A549 (cell line): ENCODE results near the gene PLAAT2. TPM values are rescaled to one million over a fixed set of nuclear protein-coding genes. Genes with fewer than 3 reads are reported as not detected.

Experiments
- ATAC-seq, 2 experiments: fragments of 200-7000 bp in 1 of 2; fragments of >200 bp in 1 of 2; cut with Nextera tagmentation in 1 of 2; cut with Tn5 transposase in 1 of 2; 3 replicates each; pipeline versions ENCODE4 v1.8.0 to v1.9.1; 2018 to 2020; ENCODE audit warnings: mild to moderate bottlenecking in 1 of 2, moderate library complexity in 1 of 2
- CTCF ChIA-PET: fragments of 300-600 bp; sonication (Branson Sonifier 250); formaldehyde crosslinking; extraction: SDS; loops from one replicate; lab custom pipeline; 2021; ENCODE audit warnings: antibody characterized with exemption, inconsistent platforms; lab: Yijun Ruan, JAX
- POLR2A ChIA-PET: fragments of 350-600 bp; formaldehyde crosslinking; extraction: SDS; loops from one replicate; lab custom pipeline; 2021; ENCODE audit warnings: antibody characterized with exemption, inconsistent platforms; lab: Yijun Ruan, JAX
- DNase-seq, 2 experiments: peaks; one replicate each; pipeline versions ENCODE4 v3.0.0 to v3.0.0-alpha.2; 2011 to 2016; ENCODE audit warnings: low read depth in 1 of 2, low spot score in 1 of 2
- FAIRE-seq: peaks from 2 replicates; lab custom pipeline; 2011; peaks lifted over from hg19 to GRCh38; lab: Jason Lieb, UNC
- H3K27ac ChIP-seq, 2 experiments: fragments of >200 bp; sonication (Bioruptor Twin); formaldehyde crosslinking; 3 replicates each; pipeline ENCODE4 v1.5.1; 2016 to 2017
- H3K4me1 ChIP-seq: fragments of >200 bp; sonication (Bioruptor Twin); formaldehyde crosslinking; 3 replicates; pipeline ENCODE4 v1.6.1; 2016
- H3K4me2 ChIP-seq: fragments of >200 bp; sonication (Bioruptor Twin); formaldehyde crosslinking; 3 replicates; pipeline ENCODE4 v1.6.1; 2016
- H3K4me3 ChIP-seq: fragments of >200 bp; sonication (Bioruptor Twin); formaldehyde crosslinking; 3 replicates; pipeline ENCODE4 v1.5.1; 2016
- H3K9me3 ChIP-seq: fragments of >200 bp; sonication (Bioruptor Twin); formaldehyde crosslinking; 3 replicates; pipeline ENCODE4 v1.6.1; 2016
- ATOH8 ChIP-seq: fragments of 250-450 bp; sonication (Bioruptor Pico); IDR thresholded peaks from 2 replicates; pipeline ENCODE4 v1.5.0; 2020; ENCODE audit warnings: low read depth, mild to moderate bottlenecking, moderate library complexity
- CEBPB ChIP-seq, 2 experiments: fragments of >200 bp in 1 of 2; sonication (Bioruptor Twin) in 1 of 2; formaldehyde crosslinking in 1 of 2; IDR thresholded peaks; 2 replicates each; pipeline ENCODE4 v1.6.1; 2012 to 2016
- CHD2 ChIP-seq: fragments of 150-350 bp; IDR thresholded peaks from 2 replicates; pipeline ENCODE4 v1.6.1; 2014; ENCODE audit warnings: low read length; ENCODE audit not compliant: partially characterized antibody
- CHD4 ChIP-seq: fragments of 200-600 bp; sonication (generic); IDR thresholded peaks from 2 replicates; pipeline ENCODE4 v1.6.1; 2016; ENCODE audit warnings: antibody characterized with exemption, mild to moderate bottlenecking, borderline replicate concordance
- EHF ChIP-seq: fragments of 250-450 bp; sonication (Bioruptor Pico); IDR thresholded peaks from 2 replicates; pipeline ENCODE4 v1.5.0; 2020; ENCODE audit warnings: mild to moderate bottlenecking
- ESRRA ChIP-seq: fragments of 150-350 bp; IDR thresholded peaks from 2 replicates; pipeline ENCODE4 v1.6.1; 2014; ENCODE audit warnings: mild to moderate bottlenecking, low read length, borderline replicate concordance
- FOSL2 ChIP-seq, 2 experiments: fragments of 450-650 bp in 1 of 2; fragments of >200 bp in 1 of 2; sonication (Bioruptor Twin) in 1 of 2; formaldehyde crosslinking; IDR thresholded peaks; 2 replicates each; pipeline versions ENCODE4 v1.5.0 to v1.6.1; 2016 to 2020; ENCODE audit warnings: mild to moderate bottlenecking in 1 of 2, moderate library complexity in 1 of 2
- HEYL ChIP-seq: fragments of 250-450 bp; sonication (Bioruptor Pico); IDR thresholded peaks from 2 replicates; pipeline ENCODE4 v1.8.0; 2021; ENCODE audit warnings: mild to moderate bottlenecking, moderate library complexity
- HMGXB4 ChIP-seq: fragments of 250-450 bp; sonication (Bioruptor Pico); IDR thresholded peaks from 2 replicates; pipeline ENCODE4 v1.5.0; 2021; ENCODE audit warnings: mild to moderate bottlenecking, moderate library complexity, borderline replicate concordance
- HOXA7 ChIP-seq: fragments of 250-450 bp; sonication (Bioruptor Pico); IDR thresholded peaks from 2 replicates; pipeline ENCODE4 v1.5.0; 2020; ENCODE audit warnings: mild to moderate bottlenecking, moderate library complexity
- JUNB ChIP-seq: fragments of >200 bp; sonication (Bioruptor Twin); formaldehyde crosslinking; IDR thresholded peaks from 2 replicates; pipeline ENCODE4 v1.6.1; 2016
- KDM5A ChIP-seq: fragments of 200-600 bp; sonication (generic); IDR thresholded peaks from 2 replicates; pipeline ENCODE4 v1.6.1; 2016; ENCODE audit warnings: antibody characterized with exemption, mild to moderate bottlenecking
- NFE2L2 ChIP-seq: fragments of 150-350 bp; conservative IDR thresholded peaks from 2 replicates; pipeline ENCODE4 v1.6.1; 2014; ENCODE audit warnings: low read length
- NR3C1 ChIP-seq: fragments of >200 bp; sonication (Bioruptor Twin); formaldehyde crosslinking; IDR thresholded peaks from 3 replicates; pipeline ENCODE4 v1.6.1; 2017
- PBX3 ChIP-seq: IDR thresholded peaks from 2 replicates; pipeline ENCODE4 v1.6.1; 2012
- PHF8 ChIP-seq: fragments of 200-600 bp; sonication (generic); IDR thresholded peaks from 2 replicates; pipeline ENCODE4 v1.6.1; 2016; ENCODE audit warnings: low read depth, mild to moderate bottlenecking, antibody characterized with exemption, moderate library complexity, borderline replicate concordance
- POLR2A ChIP-seq: IDR thresholded peaks from 2 replicates; pipeline ENCODE4 v1.6.1; 2012; ENCODE audit warnings: mild to moderate bottlenecking, low read length
- RAD21 ChIP-seq, 2 experiments: fragments of >200 bp in 1 of 2; sonication (Bioruptor Twin) in 1 of 2; formaldehyde crosslinking in 1 of 2; IDR thresholded peaks in 1 of 2; conservative IDR thresholded peaks in 1 of 2; 2 replicates in 1 of 2; 3 replicates in 1 of 2; pipeline ENCODE4 v1.6.1; 2012 to 2018; ENCODE audit warnings: inconsistent platforms in 1 of 2
- RNF2 ChIP-seq: fragments of 200-600 bp; sonication (generic); IDR thresholded peaks from 2 replicates; pipeline ENCODE4 v1.6.1; 2016; ENCODE audit warnings: low read depth, mild to moderate bottlenecking, antibody characterized with exemption, moderate library complexity, borderline replicate concordance
- SREBF2 ChIP-seq: fragments of 450-650 bp; IDR thresholded peaks from 2 replicates; pipeline ENCODE4 v1.6.1; 2014; ENCODE audit warnings: mild to moderate bottlenecking, moderate library complexity
- TP53 ChIP-seq: fragments of 250-450 bp; sonication (Bioruptor Pico); IDR thresholded peaks from 2 replicates; pipeline ENCODE4 v1.5.0; 2021; ENCODE audit warnings: mild to moderate bottlenecking, moderate library complexity
- ZC3H11A ChIP-seq: fragments of 450-650 bp; IDR thresholded peaks from 2 replicates; pipeline ENCODE4 v1.6.1; 2014; ENCODE audit warnings: antibody characterized with exemption, mild to moderate bottlenecking
- ZFP36 ChIP-seq: fragments of 450-650 bp; IDR thresholded peaks from 2 replicates; pipeline ENCODE4 v1.6.1; 2014; ENCODE audit warnings: borderline replicate concordance; ENCODE audit not compliant: partially characterized antibody
- WGBS: methylation state at CpG from one replicate; pipeline ENCODE4 v1.1.6; 2017; ENCODE audit errors: missing lambda C conversion rate; 5-methylcytosine and 5-hydroxymethylcytosine counted together
- polyA plus RNA-seq, 4 experiments: library from polyadenylated mRNA; depleted of rRNA in 3 of 4; stranded (reverse); fragments of >200 nt; fragmentation: RNase III in 1 of 4; extraction: RNeasy Plus Mini Kit Qiagen cat#74134 plus additional on column Dnase treatment in 1 of 4; gene quantifications; 2 replicates in 3 of 4; 3 replicates in 1 of 4; pipeline ENCODE4 v1.2.3, GENCODE V29; 2011 to 2017
- TF ChIP-seq, protein P1 (sequence below): IDR thresholded peaks from 2 replicates; pipeline ENCODE4 v1.6.1; 2012
- TF ChIP-seq, protein P2 (sequence below): fragments of 450-650 bp; IDR thresholded peaks from 2 replicates; pipeline ENCODE4 v1.6.1; 2014; ENCODE audit warnings: antibody characterized with exemption
- TF ChIP-seq, protein P3 (sequence below): fragments of >200 bp; sonication (Bioruptor Twin); formaldehyde crosslinking; IDR thresholded peaks from 2 replicates; pipeline ENCODE4 v1.6.1; 2016
- TF ChIP-seq, protein P4 (sequence below): fragments of >200 bp; sonication (Bioruptor Twin); formaldehyde crosslinking; IDR thresholded peaks from 3 replicates; pipeline ENCODE4 v1.6.1; 2016

The PLAAT2 gene
- polyA plus RNA-seq, 2 of the 4 experiments (the other 2 are of a cell fraction): 0.26 to 0.57 TPM

DNA sequence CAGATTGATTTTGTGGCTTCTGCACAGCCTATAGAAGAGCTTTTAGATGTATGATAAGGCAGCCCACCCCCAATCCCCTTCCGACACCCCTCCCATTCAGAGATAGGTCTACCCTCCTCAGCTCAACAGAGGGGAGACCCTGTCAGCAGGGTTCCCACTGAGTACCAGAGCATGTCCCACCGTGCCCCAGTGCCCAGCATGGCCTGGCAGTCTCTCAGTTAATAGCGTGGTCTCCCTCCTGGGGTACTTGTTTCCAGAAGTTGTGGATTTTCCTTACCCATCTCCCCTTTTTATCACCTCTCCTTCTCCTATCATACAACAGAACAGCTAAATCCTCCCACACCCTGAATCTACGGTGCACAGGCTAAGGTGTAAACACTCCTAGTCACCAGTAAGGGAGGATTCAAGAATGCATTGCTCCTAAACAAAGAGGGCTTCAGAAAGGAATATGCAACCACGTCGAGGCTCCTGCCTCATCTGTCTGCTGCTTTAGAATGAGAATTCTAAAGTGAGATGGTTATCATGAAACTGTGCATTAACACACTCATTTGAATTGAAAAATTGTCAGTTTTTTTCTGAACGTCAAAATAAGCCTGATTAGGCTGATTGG lies 6.7 kb downstream of the PLAAT2 start (continued):
- TF ChIP-seq FOSL2 (IDR thresholded peaks at IDR 0.05) (no peak), FOSL2 (CRISPR knock-in tag; IDR thresholded peaks at IDR 0.05) (no peak), CHD4 (no peak)

DNA sequence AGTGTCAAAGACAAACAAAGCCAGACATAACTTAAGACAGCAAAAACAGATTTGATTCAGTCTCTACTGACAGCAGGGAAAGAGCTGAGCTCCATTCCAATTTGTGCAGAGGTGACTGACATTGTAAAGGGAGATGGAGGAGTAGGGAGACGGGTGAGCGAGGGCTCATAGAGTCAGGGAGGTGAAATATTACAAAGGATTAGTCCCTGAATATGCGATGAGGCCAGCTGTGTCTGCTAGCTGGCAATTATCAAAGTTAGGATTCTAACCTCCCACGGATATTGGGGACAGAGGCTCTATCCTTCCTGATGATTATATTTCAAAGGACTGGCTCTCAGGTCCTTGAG lies 8.3 kb downstream of the PLAAT2 start:
- Histone ChIP-seq H3K4me2 (no peak overlapping the region), H3K9me3 (no peaks in the 10 kb centered on the region), H3K4me1 (no peaks in the 10 kb centered on the region), H3K27ac (no peak overlapping the region), H3K4me3 (no peak overlapping the region)
- no peak for FAIRE-seq
- no peak for TF ChIP-seq EHF
- no peak for DNase-seq
- ATAC-seq: no peak
- ChIA-PET CTCF (no interaction called here), POLR2A (no interaction called here)
- 78% methylated on average over 4 of the region's 4 CpGs for WGBS

DNA sequence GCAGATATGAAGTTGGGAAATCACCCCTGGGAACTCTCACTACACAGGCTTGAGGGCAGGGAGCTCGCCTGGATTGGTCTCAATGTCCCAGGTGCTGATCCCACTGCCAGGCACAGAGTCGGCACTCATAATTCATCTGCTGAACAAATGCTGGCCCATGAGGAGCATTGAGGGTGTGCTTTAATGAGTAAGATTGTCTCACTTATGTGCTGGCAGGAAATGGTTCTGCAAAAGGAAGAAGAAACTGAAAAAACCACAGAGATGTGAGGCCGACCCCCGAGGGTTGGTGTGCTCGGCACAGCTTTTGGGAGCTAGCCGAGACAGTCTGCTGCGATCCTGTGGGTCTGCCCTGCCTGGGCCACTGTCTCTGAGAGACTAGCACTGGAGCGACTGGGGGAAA lies 9.4 kb downstream of the PLAAT2 start:
- Histone ChIP-seq H3K9me3 (no peaks in the 10 kb centered on the region), H3K27ac (no peak overlapping the region)
- ATAC-seq: no peak
- TF ChIP-seq NR3C1 (no peak), KDM5A (no peak), NFE2L2 (no peak), HOXA7 (CRISPR knock-in tag) (no peak), SREBF2 (no peak), ATOH8 (CRISPR knock-in tag) (no peak), PHF8 (no peak), POLR2A (no peak), ZC3H11A (no peak), ZFP36 (no peak), HEYL (CRISPR knock-in tag) (no peak), FOSL2 (IDR thresholded peaks at IDR 0.05) (no peak), FOSL2 (CRISPR knock-in tag; IDR thresholded peaks at IDR 0.05) (no peak), EHF (no peak)
- TF ChIP-seq, protein P1, sequence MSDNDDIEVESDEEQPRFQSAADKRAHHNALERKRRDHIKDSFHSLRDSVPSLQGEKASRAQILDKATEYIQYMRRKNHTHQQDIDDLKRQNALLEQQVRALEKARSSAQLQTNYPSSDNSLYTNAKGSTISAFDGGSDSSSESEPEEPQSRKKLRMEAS: no peak
- TF ChIP-seq, protein P2, sequence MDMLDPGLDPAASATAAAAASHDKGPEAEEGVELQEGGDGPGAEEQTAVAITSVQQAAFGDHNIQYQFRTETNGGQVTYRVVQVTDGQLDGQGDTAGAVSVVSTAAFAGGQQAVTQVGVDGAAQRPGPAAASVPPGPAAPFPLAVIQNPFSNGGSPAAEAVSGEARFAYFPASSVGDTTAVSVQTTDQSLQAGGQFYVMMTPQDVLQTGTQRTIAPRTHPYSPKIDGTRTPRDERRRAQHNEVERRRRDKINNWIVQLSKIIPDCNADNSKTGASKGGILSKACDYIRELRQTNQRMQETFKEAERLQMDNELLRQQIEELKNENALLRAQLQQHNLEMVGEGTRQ: no peak
- TF ChIP-seq, protein P3, sequence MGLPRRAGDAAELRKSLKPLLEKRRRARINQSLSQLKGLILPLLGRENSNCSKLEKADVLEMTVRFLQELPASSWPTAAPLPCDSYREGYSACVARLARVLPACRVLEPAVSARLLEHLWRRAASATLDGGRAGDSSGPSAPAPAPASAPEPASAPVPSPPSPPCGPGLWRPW: no peak
- TF ChIP-seq, all 56 proteins: peak for 0
- Histone ChIP-seq H3K4me3 (no peak overlapping the region), H3K4me1 (no peaks in the 10 kb centered on the region), H3K4me2 (no peak overlapping the region)
- CTCF ChIA-PET: no interaction called here
- FAIRE-seq: no peak
- DNase-seq: no peak
- POLR2A ChIA-PET: no interaction called here
- whole genome bisulfite sequencing: 91% methylated on average over 7 of the region's 8 CpGs

- DNase-seq (peak in 1 of 2 experiments; percentile 29), ATAC-seq (peak in 1 of 2 experiments; percentile 48; a peak in 2 of 6 replicates), FAIRE-seq (no peak)
- CTCF ChIA-PET: no interaction called here
- 78% methylated on average over 7 of the region's 7 CpGs for WGBS
- H3K4me3 ChIP-seq: no peak overlapping the region
- H3K4me2 ChIP-seq: no peak overlapping the region
- H3K27ac ChIP-seq: no peak overlapping the region
- no peaks in the 10 kb centered on the region for H3K4me1 ChIP-seq
- no peaks in the 10 kb centered on the region for H3K9me3 ChIP-seq
- POLR2A ChIA-PET: no interaction called here
- TF ChIP-seq RNF2 (no peak), CHD2 (no peak), PBX3 (no peak), HMGXB4 (CRISPR knock-in tag) (no peak), RAD21 (conservative IDR thresholded peaks at IDR 0.05 in 1 of 2, IDR thresholded peaks at IDR 0.05 in 1 of 2) (no peak), TP53 (CRISPR knock-in tag) (no peak), ESRRA (no peak), CEBPB (IDR thresholded peaks at IDR 0.05) (no peak), FOSL2 (IDR thresholded peaks at IDR 0.05) (no peak), FOSL2 (CRISPR knock-in tag; IDR thresholded peaks at IDR 0.05) (no peak), JUNB (no peak)
- TF ChIP-seq, protein P4, sequence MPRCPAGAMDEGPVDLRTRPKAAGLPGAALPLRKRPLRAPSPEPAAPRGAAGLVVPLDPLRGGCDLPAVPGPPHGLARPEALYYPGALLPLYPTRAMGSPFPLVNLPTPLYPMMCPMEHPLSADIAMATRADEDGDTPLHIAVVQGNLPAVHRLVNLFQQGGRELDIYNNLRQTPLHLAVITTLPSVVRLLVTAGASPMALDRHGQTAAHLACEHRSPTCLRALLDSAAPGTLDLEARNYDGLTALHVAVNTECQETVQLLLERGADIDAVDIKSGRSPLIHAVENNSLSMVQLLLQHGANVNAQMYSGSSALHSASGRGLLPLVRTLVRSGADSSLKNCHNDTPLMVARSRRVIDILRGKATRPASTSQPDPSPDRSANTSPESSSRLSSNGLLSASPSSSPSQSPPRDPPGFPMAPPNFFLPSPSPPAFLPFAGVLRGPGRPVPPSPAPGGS: no peak
Observed at GRCh38 chr11:63552921-63553320, 10.3 kb downstream of the PLAAT2 start.
